ENCODE measurements around the gene PIP4P1. TPM values are rescaled to one million over a fixed set of nuclear protein-coding genes. Genes with fewer than 3 reads are reported as not detected.
"Not testable (repeated sequence)": the region's sequence is repeated elsewhere in the genome, so short reads cannot be mapped to it uniquely, and the experiment has no call there.

PIP4P1 gene
- total RNA-seq, 2 experiments from 2014 or later, result 39.5 to 42.9 TPM

DNA sequence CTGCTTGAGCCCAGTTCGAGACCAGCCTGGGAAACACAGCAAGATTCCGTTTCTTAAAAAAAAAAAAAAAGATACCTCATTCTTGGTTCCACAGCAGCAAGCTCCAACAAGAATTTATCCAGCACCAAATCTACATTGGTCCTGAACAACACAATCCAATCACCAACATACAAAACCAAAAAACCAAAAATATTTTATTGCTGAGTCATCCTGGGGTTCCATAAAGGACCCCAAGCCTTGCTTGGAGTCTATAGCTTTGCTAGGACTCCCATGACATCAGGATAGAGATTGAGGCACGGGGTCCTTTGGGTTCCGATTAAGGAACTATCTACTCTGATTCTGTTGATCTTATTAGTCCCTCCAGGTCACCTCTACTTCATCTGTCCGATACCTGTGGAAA lies 14.3 kb downstream of the PIP4P1 start:
- no peak for DNase-seq
- Mint-ChIP-seq H3K36me3 (ENCODE audit: low read depth) (peaks cover 47% of the 10 kb centered on the region), H3K4me1 (peaks cover 3% of the 10 kb centered on the region), H3K27ac (no peak overlapping the region), H3K4me3 (no peak overlapping the region), H3K27me3 (no peaks in the 10 kb centered on the region), H3K9me3 (no peaks in the 10 kb centered on the region)
- ChIA-PET CTCF (no interaction called here), POLR2A (interaction anchor here (0.8 kb wide), 1 partner anchor 8 kb away, joined by 3 read pairs; the partner anchor contains the start of gene APEX1)

- H3K9me3 Mint-ChIP-seq, H3K4me3 Mint-ChIP-seq, DNase-seq, H3K27ac Mint-ChIP-seq, POLR2A ChIA-PET, H3K27me3 Mint-ChIP-seq, CTCF ChIA-PET: not testable (repeated sequence)
- Mint-ChIP-seq H3K4me1 (peaks cover 14% of the 10 kb centered on the region), H3K36me3 (ENCODE audit: low read depth) (peaks cover 21% of the 10 kb centered on the region)
These were observed 17.6 kb downstream of the PIP4P1 start for GRCh38 chr14:20443650-20444049.

GRCh38 chr14:20441461-20441860 lies 19.8 kb downstream of the PIP4P1 start:
- CTCF ChIA-PET, result no interaction called here
- Mint-ChIP-seq H3K36me3 (ENCODE audit: low read depth) (peaks cover 5% of the 10 kb centered on the region), H3K27me3 (peaks cover 4% of the 10 kb centered on the region), H3K27ac (no peak overlapping the region), H3K4me1 (peaks cover 14% of the 10 kb centered on the region), H3K4me3 (no peak overlapping the region), H3K9me3 (no peaks in the 10 kb centered on the region)
- POLR2A ChIA-PET, result interaction anchor here (1.0 kb wide), 1 partner anchor 13 kb away, joined by 7 read pairs; the partner anchor contains the start of genes APEX1 and OSGEP
- no peak for DNase-seq

DNA sequence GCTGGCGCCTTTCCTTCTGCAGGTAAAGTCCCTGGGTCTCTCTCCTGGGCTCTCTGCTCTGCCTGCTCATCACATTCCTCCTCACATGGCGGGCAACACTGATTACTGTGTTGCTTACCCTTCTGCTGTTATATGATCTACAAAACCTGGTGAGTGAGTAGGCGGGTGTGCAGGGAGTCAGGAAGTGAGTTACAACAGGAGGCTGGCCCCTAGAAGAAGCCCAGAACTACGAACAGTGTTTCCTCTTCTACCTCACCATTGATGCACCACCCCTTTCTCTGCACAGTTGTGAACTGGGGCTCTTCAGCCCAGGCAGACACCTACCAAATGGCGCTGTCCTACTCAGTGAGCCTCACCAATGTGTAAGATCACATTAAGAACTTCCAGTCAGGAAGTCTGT lies 20.4 kb downstream of the PIP4P1 start:
- H3K9me3 Mint-ChIP-seq, result no peaks in the 10 kb centered on the region
- peaks cover 5% of the 10 kb centered on the region for H3K36me3 Mint-ChIP-seq (ENCODE audit: low read depth)
- H3K4me3 Mint-ChIP-seq, result no peak overlapping the region
- CTCF ChIA-PET, result no interaction called here
- POLR2A ChIA-PET, result interaction anchor here (1.0 kb wide), 1 partner anchor 14 kb away, joined by 7 read pairs; the partner anchor contains the start of genes APEX1 and OSGEP
- H3K27ac Mint-ChIP-seq, result no peak overlapping the region
- no peak for DNase-seq
- H3K4me1 Mint-ChIP-seq, result peaks cover 14% of the 10 kb centered on the region
- peaks cover 4% of the 10 kb centered on the region for H3K27me3 Mint-ChIP-seq

- Mint-ChIP-seq H3K27ac (no peak overlapping the region), H3K4me1 (peaks cover 14% of the 10 kb centered on the region), H3K36me3 (ENCODE audit: low read depth) (peaks cover 5% of the 10 kb centered on the region), H3K4me3 (no peak overlapping the region), H3K9me3 (no peaks in the 10 kb centered on the region), H3K27me3 (peaks cover 4% of the 10 kb centered on the region)
- DNase-seq, result no peak
- ChIA-PET CTCF (no interaction called here), POLR2A (no interaction called here)
These were observed 20.8 kb downstream of the PIP4P1 start for GRCh38 chr14:20440465-20440864.

GRCh38 chr14:20438664-20439063 lies 22.6 kb downstream of the PIP4P1 start:
- Mint-ChIP-seq H3K36me3 (ENCODE audit: low read depth) (peaks cover 5% of the 10 kb centered on the region), H3K9me3 (no peaks in the 10 kb centered on the region), H3K27me3 (peaks cover 4% of the 10 kb centered on the region), H3K4me3 (no peak overlapping the region), H3K4me1 (peaks cover 14% of the 10 kb centered on the region), H3K27ac (no peak overlapping the region)
- no peak for DNase-seq
- ChIA-PET CTCF (no interaction called here), POLR2A (interaction anchor here (1.6 kb wide), 1 partner anchor 16 kb away, joined by 4 read pairs; the partner anchor contains the start of genes APEX1 and OSGEP)

GRCh38 chr14:20436363-20436755 lies 24.9 kb downstream of the PIP4P1 start:
- ChIA-PET POLR2A (no interaction called here), CTCF (interaction anchor here (0.7 kb wide), 1 partner anchor 20 kb away, joined by 3 read pairs; no protein-coding TSS in a partner anchor)
- no peak for DNase-seq
- Mint-ChIP-seq H3K27me3 (peaks cover 4% of the 10 kb centered on the region), H3K4me1 (peaks cover 10% of the 10 kb centered on the region), H3K4me3 (no peak overlapping the region), H3K36me3 (ENCODE audit: low read depth) (no peaks in the 10 kb centered on the region), H3K27ac (no peak overlapping the region), H3K9me3 (no peaks in the 10 kb centered on the region)

DNA sequence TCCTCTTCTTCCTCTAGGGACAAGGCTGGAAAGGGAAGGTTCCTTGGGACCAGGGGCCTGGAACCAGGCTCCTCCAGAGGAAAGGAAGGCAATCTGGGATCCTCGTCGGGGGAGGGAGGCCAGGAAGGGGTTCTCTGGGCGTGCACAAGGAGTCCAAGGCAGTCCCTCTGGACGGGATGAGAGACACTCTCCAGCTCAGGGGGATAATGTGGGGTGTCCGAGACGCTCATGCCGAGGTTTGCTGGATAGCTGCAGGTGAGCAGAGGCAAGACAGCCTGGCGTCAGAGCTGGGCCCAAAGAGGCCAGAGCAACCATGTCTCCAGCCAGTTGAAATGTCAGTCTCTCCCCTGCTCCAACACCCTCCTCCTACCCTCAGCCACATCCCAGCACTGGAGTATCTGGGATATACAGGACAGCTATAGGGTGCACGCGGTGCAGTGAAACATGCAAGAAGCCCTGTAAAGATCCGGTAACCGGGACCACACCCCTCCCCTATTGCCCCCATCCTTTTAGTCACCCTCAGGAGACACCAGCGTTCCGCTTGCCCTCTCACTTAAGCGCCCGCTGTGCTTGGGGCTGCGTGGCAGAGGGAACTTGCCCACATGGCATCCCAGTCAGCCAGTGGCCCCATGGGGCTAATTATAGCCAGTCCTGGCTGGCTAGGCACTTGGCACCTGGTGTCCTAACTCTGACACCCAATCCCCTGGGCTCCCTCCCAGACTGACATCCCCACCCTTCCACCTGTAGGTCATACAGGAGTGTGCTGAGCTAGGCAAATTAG lies 25.5 kb downstream of the PIP4P1 start, which contains the start of gene KLHL33:
KLHL33 (minus strand) TSS at position 585 of the 781 bp plus-strand sequence; CDS start at position 230, 355 bp downstream.
- ChIA-PET POLR2A (no interaction called here), CTCF (interaction anchor here (1.4 kb wide), 1 partner anchor 108 kb away, joined by 3 read pairs; no protein-coding TSS in a partner anchor)
- H3K4me1 Mint-ChIP-seq, result peaks cover 4% of the 10 kb centered on the region

GRCh38 chr14:20434701-20435581 lies 26.3 kb downstream of the PIP4P1 start:
- Mint-ChIP-seq H3K36me3 (ENCODE audit: low read depth) (no peaks in the 10 kb centered on the region), H3K9me3 (no peaks in the 10 kb centered on the region), H3K4me1 (no peaks in the 10 kb centered on the region), H3K27ac (no peak overlapping the region), H3K4me3 (no peak overlapping the region), H3K27me3 (peaks cover 3% of the 10 kb centered on the region)
- no peak for DNase-seq
- ChIA-PET POLR2A (no interaction called here), CTCF (interaction anchor here (1.4 kb wide), 1 partner anchor 107 kb away, joined by 3 read pairs; no protein-coding TSS in a partner anchor)

More for the DNA sequence above, 25.5 kb downstream of the PIP4P1 start, which contains the start of gene KLHL33:
- H3K36me3 Mint-ChIP-seq (ENCODE audit: low read depth), result no peaks in the 10 kb centered on the region
- no peak within 1 kb of the TSS for H3K4me3 Mint-ChIP-seq
- DNase-seq, result no peak
- no peak within 1 kb of the TSS for H3K27ac Mint-ChIP-seq
- H3K9me3 Mint-ChIP-seq, result no peaks in the 10 kb centered on the region
- peaks cover 4% of the 10 kb centered on the region for H3K27me3 Mint-ChIP-seq

GRCh38 chr14:20429801-20430669 lies 31.2 kb downstream of the PIP4P1 start:
- no peak overlapping the region for H3K4me3 Mint-ChIP-seq
- no peaks in the 10 kb centered on the region for H3K36me3 Mint-ChIP-seq (ENCODE audit: low read depth)
- no peaks in the 10 kb centered on the region for H3K9me3 Mint-ChIP-seq
- CTCF ChIA-PET, result no interaction called here
- peaks cover 3% of the 10 kb centered on the region for H3K27me3 Mint-ChIP-seq
- H3K27ac Mint-ChIP-seq, result no peak overlapping the region
- POLR2A ChIA-PET, result interaction anchor here (1.2 kb wide), 1 partner anchor 98 kb away, joined by 3 read pairs; no protein-coding TSS in a partner anchor
- peaks cover 20% of the 10 kb centered on the region for H3K4me1 Mint-ChIP-seq
- DNase-seq, result no peak

GRCh38 chr14:20428802-20429201 lies 32.4 kb downstream of the PIP4P1 start:
- Mint-ChIP-seq H3K36me3 (ENCODE audit: low read depth) (no peaks in the 10 kb centered on the region), H3K27ac (peak overlapping the region; percentile 36), H3K4me3 (no peak overlapping the region), H3K4me1 (peaks cover 20% of the 10 kb centered on the region), H3K27me3 (peaks cover 3% of the 10 kb centered on the region), H3K9me3 (no peaks in the 10 kb centered on the region)
- CTCF ChIA-PET, result interaction anchor here (1.3 kb wide), 1 partner anchor 13 kb away, joined by 4 read pairs; no protein-coding TSS in a partner anchor
- DNase-seq, result no peak
- POLR2A ChIA-PET, result interaction anchor here (1.8 kb wide), 1 partner anchor 85 kb away, joined by 6 read pairs; the partner anchor contains the start of gene PARP2

- ChIA-PET CTCF (interaction anchor here (1.3 kb wide), 1 partner anchor 12 kb away, joined by 4 read pairs; no protein-coding TSS in a partner anchor), POLR2A (interaction anchor here (1.8 kb wide), 1 partner anchor 85 kb away, joined by 6 read pairs; the partner anchor contains the start of gene PARP2)
- no peaks in the 10 kb centered on the region for H3K9me3 Mint-ChIP-seq
- peaks cover 3% of the 10 kb centered on the region for H3K27me3 Mint-ChIP-seq
- peak overlapping the region; percentile 28 for H3K27ac Mint-ChIP-seq
- peaks cover 20% of the 10 kb centered on the region for H3K4me1 Mint-ChIP-seq
- no peak for DNase-seq
- no peak overlapping the region for H3K4me3 Mint-ChIP-seq
- H3K36me3 Mint-ChIP-seq (ENCODE audit: low read depth), result no peaks in the 10 kb centered on the region
These were observed 33.2 kb downstream of the PIP4P1 start for GRCh38 chr14:20428010-20428365.

All from activated CD4-positive, alpha-beta memory T cell treated with anti-CD3 and anti-CD28 coated beads, Interleukin-2, amount 10 ng/mL, durations not matched to agents 7 days and 5 days (primary cell).